Kidney (tissue), 14 donors: ENCODE measurements around the gene PRKAA2. TPM values are rescaled to one million over a fixed set of nuclear protein-coding genes. Genes with fewer than 3 reads are reported as not detected.

Experiments
- DNase-seq, 5 donors: peaks; one replicate each; pipeline ENCODE4 v3.0.0-alpha.2; 2013 to 2020
- FAIRE-seq: peaks from 2 replicates; lab custom pipeline; 2012; peaks lifted over from hg19 to GRCh38; lab: Jason Lieb, UNC
- H3K27ac ChIP-seq, 2 donors: one replicate each; pipeline ENCODE4 v1.7.0; 2013; ENCODE audit warnings: low read depth in 2 of 2, low read length in 2 of 2, inconsistent platforms in 1 of 2
- H3K27me3 ChIP-seq: one replicate; pipeline ENCODE4 v1.7.1; 2013; ENCODE audit warnings: low read length, inconsistent platforms; ENCODE audit not compliant: control insufficient read depth, insufficient read depth
- H3K36me3 ChIP-seq, 3 donors: one replicate each; pipeline versions ENCODE4 v1.7.0 to v1.7.1; 2013; ENCODE audit warnings: low read length in 3 of 3, control low read depth in 1 of 3, inconsistent platforms in 1 of 3; ENCODE audit not compliant: insufficient read depth in 3 of 3, control insufficient read depth in 2 of 3
- H3K4me1 ChIP-seq, 3 donors: one replicate each; pipeline versions ENCODE4 v1.7.0 to v1.7.1; 2013; ENCODE audit warnings: low read length in 3 of 3, inconsistent platforms in 1 of 3, low read depth in 1 of 3; ENCODE audit not compliant: control insufficient read depth in 2 of 3, insufficient read depth in 2 of 3
- H3K4me3 ChIP-seq, 3 donors: one replicate each; pipeline versions ENCODE4 v1.7.0 to v1.8.1; 2013; ENCODE audit warnings: low read length in 3 of 3, control low read depth in 1 of 3, inconsistent platforms in 1 of 3
- H3K9ac ChIP-seq, 3 donors: one replicate each; pipeline versions ENCODE4 v1.7.0 to v1.7.1; 2013; ENCODE audit warnings: low read length in 3 of 3, control low read depth in 1 of 3, inconsistent platforms in 1 of 3
- H3K9me3 ChIP-seq, 3 donors: one replicate each; pipeline versions ENCODE4 v1.7.0 to v1.7.1; 2013; ENCODE audit warnings: low read length in 3 of 3, control low read depth in 1 of 3, inconsistent platforms in 1 of 3; ENCODE audit not compliant: control insufficient read depth in 2 of 3, insufficient read depth in 1 of 3
- intact Hi-C: fragments of 100-400 bp; cut with DNase I; formaldehyde crosslinking; loops from one replicate; pipeline ENCODE4 v1.11.1; 2022
- polyA plus RNA-seq: library from polyadenylated mRNA; stranded (reverse); fragments of 350-450 nt; fragmentation: Illumina TruSeq; extraction: RNeasy Lipid Tissue Mini Kit (QIAGEN cat#74804); gene quantifications from one replicate; pipeline ENCODE4 v1.2.3, GENCODE V29; 2014; ENCODE audit warnings: low read depth, low replicate concordance; ENCODE audit not compliant: insufficient read depth
- total RNA-seq: library from RNA; stranded (reverse); fragmentation: NEBNext Ultra II Directional; extraction: Animal tissue kit (Norgen Biotek cat#: 25700); gene quantifications from one replicate; pipeline ENCODE4 v1.2.1, GENCODE V29; 2021
- TF ChIP-seq, protein P1 (sequence below): IDR thresholded peaks from 3 replicates; pipeline ENCODE4 v1.5.1; 2012; ENCODE audit warnings: mild to moderate bottlenecking, moderate library complexity, borderline replicate concordance; ENCODE audit not compliant: insufficient read depth; ENCODE audit errors: extremely low read depth
- donor health status: control.
- donor health status: control.
- donor health status: control.
- donor health status: control.
- donor health status: control.
- donor health status: DM: yes; HTN: yes; CAD: no.
- donor health status: Normal renal cell carcinoma (clear cell type).

PRKAA2 gene
- total and polyA plus RNA-seq, 2 donors from 2014 or later: 7.0 to 11.6 TPM

GRCh38 chr1:56663846-56664245 is 18.7 kb downstream of the PRKAA2 start:
- Histone ChIP-seq H3K9me3 (no peaks in the 10 kb centered on the region), H3K27ac (no peak overlapping the region), H3K9ac (no peak overlapping the region), H3K4me1 (no peaks in the 10 kb centered on the region), H3K36me3 (no peaks in the 10 kb centered on the region), H3K4me3 (no peak overlapping the region), H3K27me3 (no peaks in the 10 kb centered on the region)
- TF ChIP-seq, protein P1, sequence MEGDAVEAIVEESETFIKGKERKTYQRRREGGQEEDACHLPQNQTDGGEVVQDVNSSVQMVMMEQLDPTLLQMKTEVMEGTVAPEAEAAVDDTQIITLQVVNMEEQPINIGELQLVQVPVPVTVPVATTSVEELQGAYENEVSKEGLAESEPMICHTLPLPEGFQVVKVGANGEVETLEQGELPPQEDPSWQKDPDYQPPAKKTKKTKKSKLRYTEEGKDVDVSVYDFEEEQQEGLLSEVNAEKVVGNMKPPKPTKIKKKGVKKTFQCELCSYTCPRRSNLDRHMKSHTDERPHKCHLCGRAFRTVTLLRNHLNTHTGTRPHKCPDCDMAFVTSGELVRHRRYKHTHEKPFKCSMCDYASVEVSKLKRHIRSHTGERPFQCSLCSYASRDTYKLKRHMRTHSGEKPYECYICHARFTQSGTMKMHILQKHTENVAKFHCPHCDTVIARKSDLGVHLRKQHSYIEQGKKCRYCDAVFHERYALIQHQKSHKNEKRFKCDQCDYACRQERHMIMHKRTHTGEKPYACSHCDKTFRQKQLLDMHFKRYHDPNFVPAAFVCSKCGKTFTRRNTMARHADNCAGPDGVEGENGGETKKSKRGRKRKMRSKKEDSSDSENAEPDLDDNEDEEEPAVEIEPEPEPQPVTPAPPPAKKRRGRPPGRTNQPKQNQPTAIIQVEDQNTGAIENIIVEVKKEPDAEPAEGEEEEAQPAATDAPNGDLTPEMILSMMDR: no peak
- intact Hi-C loops: no loop called here
- DNase-seq: no peak
- no peak for FAIRE-seq

- Histone ChIP-seq H3K9me3 (no peaks in the 10 kb centered on the region), H3K4me3 (no peak overlapping the region), H3K4me1 (no peaks in the 10 kb centered on the region), H3K36me3 (no peaks in the 10 kb centered on the region), H3K27me3 (no peaks in the 10 kb centered on the region), H3K9ac (no peak overlapping the region), H3K27ac (no peak overlapping the region)
- intact Hi-C loops: no loop called here
- DNase-seq (no peak), FAIRE-seq (no peak)
- TF ChIP-seq, protein P1: no peak
These were observed 20.3 kb downstream of the PRKAA2 start for GRCh38 chr1:56665384-56665783.

GRCh38 chr1:56666112-56666608 is 21.0 kb downstream of the PRKAA2 start:
- Histone ChIP-seq H3K4me3 (no peak overlapping the region), H3K9ac (no peak overlapping the region), H3K36me3 (no peaks in the 10 kb centered on the region), H3K4me1 (no peaks in the 10 kb centered on the region), H3K9me3 (no peaks in the 10 kb centered on the region), H3K27me3 (no peaks in the 10 kb centered on the region), H3K27ac (no peak overlapping the region)
- intact Hi-C loops: no loop called here
- DNase-seq: no peak
- FAIRE-seq: no peak
- TF ChIP-seq, protein P1: no peak

GRCh38 chr1:56670350-56670749 is 25.2 kb downstream of the PRKAA2 start:
- no peak for FAIRE-seq
- no peaks in the 10 kb centered on the region for H3K27me3 ChIP-seq
- H3K9ac ChIP-seq: no peak overlapping the region
- no peak for DNase-seq
- no peaks in the 10 kb centered on the region for H3K36me3 ChIP-seq
- no peak overlapping the region for H3K4me3 ChIP-seq
- intact Hi-C loops: no loop called here
- no peak overlapping the region for H3K27ac ChIP-seq
- H3K9me3 ChIP-seq: no peaks in the 10 kb centered on the region
- TF ChIP-seq, protein P1: no peak
- no peaks in the 10 kb centered on the region for H3K4me1 ChIP-seq
